Osteocyte (in vitro differentiated cells): ENCODE data around the gene CFAP46. TPM values are rescaled to one million over a fixed set of nuclear protein-coding genes. Genes with fewer than 3 reads are reported as not detected.
"Not testable (repeated sequence)": the region's sequence is repeated elsewhere in the genome, so short reads cannot be mapped to it uniquely, and the experiment has no call there.

ENCODE experiments used
- DNase-seq: peaks from one replicate; pipeline ENCODE4 v3.0.0; 2021; ENCODE audit warnings: mixed read lengths; ENCODE audit not compliant: unreplicated experiment; ENCODE audit errors: extremely low spot score
- H3K27ac Mint-ChIP-seq: one replicate; pipeline ENCODE4 v1.8.0; 2021; ENCODE audit warnings: mild to moderate bottlenecking, mixed read lengths; ENCODE audit not compliant: unreplicated experiment
- H3K27me3 Mint-ChIP-seq: one replicate; pipeline ENCODE4 v1.8.0; 2021; ENCODE audit warnings: mixed read lengths; ENCODE audit not compliant: unreplicated experiment
- H3K36me3 Mint-ChIP-seq: one replicate; pipeline ENCODE4 v1.8.0; 2021; ENCODE audit warnings: mixed read lengths; ENCODE audit not compliant: unreplicated experiment
- H3K4me1 Mint-ChIP-seq: one replicate; pipeline ENCODE4 v1.8.0; 2021; ENCODE audit warnings: mixed read lengths; ENCODE audit not compliant: unreplicated experiment
- H3K4me3 Mint-ChIP-seq: one replicate; pipeline ENCODE4 v1.8.0; 2021; ENCODE audit warnings: mild to moderate bottlenecking, moderate library complexity, mixed read lengths; ENCODE audit not compliant: unreplicated experiment
- H3K9me3 Mint-ChIP-seq: one replicate; pipeline ENCODE4 v1.8.0; 2021; ENCODE audit warnings: mixed read lengths; ENCODE audit not compliant: unreplicated experiment
- total RNA-seq: library from RNA; stranded (reverse); gene quantifications from 2 replicates; pipeline ENCODE4 v1.2.1, GENCODE V29; 2021
- TF ChIP-seq, protein P1 (sequence below): fragments of 200-600 bp; sonication (generic); IDR thresholded peaks from 2 replicates; pipeline ENCODE4 v1.5.0; 2021; ENCODE audit warnings: antibody characterized with exemption, mild to moderate bottlenecking, moderate library complexity

CFAP46 gene
- total RNA-seq, 1 donor from 2014 or later, result 0.56 TPM

DNA sequence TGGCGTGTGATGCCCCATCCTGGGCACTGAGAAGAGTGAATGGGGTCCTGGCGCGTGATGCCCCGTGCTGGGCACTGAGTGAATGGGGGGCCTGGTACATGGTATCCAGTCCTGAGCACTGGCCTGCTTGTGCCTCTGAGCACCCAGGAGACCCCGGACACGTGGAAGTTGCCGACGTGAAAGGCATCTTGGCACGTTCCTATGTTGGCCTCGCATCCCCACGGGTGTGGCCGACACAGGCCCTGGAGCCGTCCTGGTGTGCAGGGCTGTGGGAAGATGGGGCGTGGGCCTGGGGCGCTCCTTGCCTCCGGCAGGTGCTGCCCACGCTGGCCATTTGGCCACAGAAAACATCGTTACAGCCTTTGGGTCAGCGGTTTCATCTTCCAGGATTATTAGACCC is 35.5 kb downstream of the CFAP46 start:
- H3K27me3 Mint-ChIP-seq, result peaks cover 12% of the 10 kb centered on the region
- no peak for DNase-seq
- no peaks in the 10 kb centered on the region for H3K36me3 Mint-ChIP-seq
- TF ChIP-seq, protein P1, sequence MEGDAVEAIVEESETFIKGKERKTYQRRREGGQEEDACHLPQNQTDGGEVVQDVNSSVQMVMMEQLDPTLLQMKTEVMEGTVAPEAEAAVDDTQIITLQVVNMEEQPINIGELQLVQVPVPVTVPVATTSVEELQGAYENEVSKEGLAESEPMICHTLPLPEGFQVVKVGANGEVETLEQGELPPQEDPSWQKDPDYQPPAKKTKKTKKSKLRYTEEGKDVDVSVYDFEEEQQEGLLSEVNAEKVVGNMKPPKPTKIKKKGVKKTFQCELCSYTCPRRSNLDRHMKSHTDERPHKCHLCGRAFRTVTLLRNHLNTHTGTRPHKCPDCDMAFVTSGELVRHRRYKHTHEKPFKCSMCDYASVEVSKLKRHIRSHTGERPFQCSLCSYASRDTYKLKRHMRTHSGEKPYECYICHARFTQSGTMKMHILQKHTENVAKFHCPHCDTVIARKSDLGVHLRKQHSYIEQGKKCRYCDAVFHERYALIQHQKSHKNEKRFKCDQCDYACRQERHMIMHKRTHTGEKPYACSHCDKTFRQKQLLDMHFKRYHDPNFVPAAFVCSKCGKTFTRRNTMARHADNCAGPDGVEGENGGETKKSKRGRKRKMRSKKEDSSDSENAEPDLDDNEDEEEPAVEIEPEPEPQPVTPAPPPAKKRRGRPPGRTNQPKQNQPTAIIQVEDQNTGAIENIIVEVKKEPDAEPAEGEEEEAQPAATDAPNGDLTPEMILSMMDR, result no peak
- H3K9me3 Mint-ChIP-seq, result peaks cover 10% of the 10 kb centered on the region
- H3K4me1 Mint-ChIP-seq, result no peaks in the 10 kb centered on the region
- H3K27ac Mint-ChIP-seq, result no peak overlapping the region
- no peak overlapping the region for H3K4me3 Mint-ChIP-seq

DNA sequence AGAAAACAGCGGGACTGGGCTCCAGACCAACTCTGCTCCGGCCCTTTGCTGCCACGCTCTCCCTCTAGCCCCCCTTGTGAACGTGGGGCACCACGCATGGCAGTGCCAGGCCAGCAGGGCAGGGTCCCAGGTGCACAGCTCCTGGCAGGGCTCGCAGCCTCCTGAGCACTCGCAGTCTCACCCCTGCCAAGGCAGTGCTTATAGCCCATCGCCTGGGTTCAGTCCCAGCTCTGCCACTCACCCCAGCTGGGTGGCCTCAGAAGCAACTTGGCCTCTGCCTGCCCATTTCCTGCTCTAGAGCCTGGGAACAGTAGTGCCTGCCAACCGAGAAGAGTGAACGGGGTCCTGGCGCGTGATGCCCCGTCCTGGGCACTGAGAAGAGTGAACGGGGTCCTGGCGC is 36.3 kb downstream of the CFAP46 start:
- H3K9me3 Mint-ChIP-seq, result peaks cover 15% of the 10 kb centered on the region
- TF ChIP-seq, protein P1, result no peak
- H3K36me3 Mint-ChIP-seq, result no peaks in the 10 kb centered on the region
- no peak overlapping the region for H3K4me3 Mint-ChIP-seq
- no peaks in the 10 kb centered on the region for H3K4me1 Mint-ChIP-seq
- DNase-seq, result no peak
- no peak overlapping the region for H3K27ac Mint-ChIP-seq
- H3K27me3 Mint-ChIP-seq, result peaks cover 17% of the 10 kb centered on the region

DNA sequence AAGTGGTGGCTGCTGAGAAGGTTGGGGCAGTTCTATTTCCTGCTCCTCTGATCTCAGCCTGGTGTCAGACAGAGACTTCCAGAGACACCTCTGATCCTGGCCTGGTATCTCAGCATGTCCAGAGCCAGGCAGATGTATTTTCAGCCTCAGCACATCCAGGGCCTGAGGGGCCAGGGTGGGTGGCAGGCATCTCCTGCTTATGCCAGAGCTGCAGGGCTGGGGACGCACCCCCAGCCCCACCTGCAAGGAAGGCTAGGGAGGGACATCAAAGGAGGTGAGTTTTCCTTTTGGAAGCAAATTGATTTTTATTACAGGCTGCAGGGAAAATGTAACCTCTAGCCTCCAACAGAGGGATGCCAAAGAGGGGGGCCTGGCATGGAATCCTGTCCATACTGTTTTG is 36.7 kb downstream of the CFAP46 start:
- TF ChIP-seq, protein P1, result no peak
- Mint-ChIP-seq H3K27me3 (peaks cover 22% of the 10 kb centered on the region), H3K4me1 (no peaks in the 10 kb centered on the region), H3K27ac (no peak overlapping the region), H3K36me3 (no peaks in the 10 kb centered on the region), H3K4me3 (no peak overlapping the region), H3K9me3 (peaks cover 16% of the 10 kb centered on the region)
- DNase-seq, result no peak

DNA sequence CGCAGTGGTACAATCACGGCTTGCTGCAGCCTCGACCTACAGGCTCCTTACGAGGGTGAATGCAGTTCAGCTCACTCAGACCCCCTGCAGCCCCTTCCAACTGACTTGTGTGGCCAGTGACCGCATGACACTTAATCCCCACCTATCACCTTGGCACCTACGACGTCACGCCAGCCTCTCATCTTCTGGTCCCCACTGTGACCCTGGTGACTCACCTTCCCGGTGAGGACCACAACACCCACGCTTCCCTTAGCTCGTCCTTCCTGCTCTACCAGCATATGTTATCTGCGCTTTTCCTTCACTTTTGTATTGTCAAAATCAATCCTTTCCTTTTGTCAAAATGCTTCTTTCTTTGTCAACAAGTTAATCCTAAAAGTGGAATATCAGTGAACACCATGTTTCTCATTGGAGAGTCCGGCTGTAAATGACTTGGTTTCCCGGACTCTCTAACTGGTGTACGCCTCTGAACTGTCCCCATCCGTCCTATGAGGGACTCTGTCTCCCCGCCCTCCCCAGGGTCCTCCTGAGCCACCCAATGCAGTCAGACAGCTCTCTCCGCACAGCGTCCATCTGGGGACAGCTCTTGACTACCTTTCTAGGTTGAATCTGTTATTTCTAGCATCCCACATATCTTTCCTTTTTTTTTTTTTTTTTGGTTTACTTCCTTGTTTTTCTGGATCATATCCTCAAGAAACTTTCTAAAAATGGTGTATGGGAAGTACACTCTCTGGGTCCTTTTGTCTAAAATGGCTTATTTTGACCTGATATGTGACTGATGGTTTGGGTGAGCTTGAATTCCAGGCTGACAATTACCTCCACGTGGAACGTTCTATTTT is 37.3 kb downstream of the CFAP46 start:
- DNase-seq, result no peak
- Mint-ChIP-seq H3K9me3 (peaks cover 16% of the 10 kb centered on the region), H3K4me1 (no peaks in the 10 kb centered on the region), H3K36me3 (no peaks in the 10 kb centered on the region), H3K27me3 (peaks cover 23% of the 10 kb centered on the region), H3K4me3 (no peak overlapping the region), H3K27ac (no peak overlapping the region)
- TF ChIP-seq, protein P1, result no peak

DNA sequence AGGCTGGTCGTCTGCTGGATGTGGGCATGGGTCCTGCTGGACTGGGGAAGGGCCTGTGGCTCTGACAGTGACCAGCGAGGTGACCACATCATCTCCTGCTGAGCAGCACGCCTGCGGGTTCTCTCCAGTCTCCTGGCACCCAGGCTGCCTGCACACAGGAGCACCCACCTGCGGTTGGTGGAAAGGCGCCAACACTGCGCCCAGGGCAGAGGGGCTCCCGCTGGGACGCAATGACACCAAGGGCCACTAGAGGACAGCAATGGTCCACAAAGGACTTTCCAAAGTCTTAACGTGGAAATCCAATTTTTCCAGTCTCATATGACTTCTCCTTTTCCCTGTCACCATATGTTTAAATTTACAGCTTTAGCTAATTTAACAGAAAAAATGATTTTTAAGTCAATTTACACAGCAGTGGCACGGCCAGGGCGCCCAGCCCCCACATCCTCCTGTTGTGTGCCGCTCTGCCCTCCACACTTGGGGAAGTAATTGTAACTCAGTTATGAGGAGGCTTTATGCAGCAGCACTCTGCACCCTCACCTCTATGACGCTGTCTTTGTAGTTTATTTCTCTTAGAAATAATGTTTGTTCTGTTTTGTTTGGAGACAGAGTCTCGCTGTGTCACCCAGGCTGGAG is 38.1 kb downstream of the CFAP46 start:
- Mint-ChIP-seq H3K4me3 (no peak overlapping the region), H3K9me3 (peaks cover 16% of the 10 kb centered on the region), H3K36me3 (no peaks in the 10 kb centered on the region), H3K27ac (no peak overlapping the region), H3K27me3 (peaks cover 23% of the 10 kb centered on the region), H3K4me1 (no peaks in the 10 kb centered on the region)
- TF ChIP-seq, protein P1, result peak; percentile 59
- DNase-seq, result no peak

DNA sequence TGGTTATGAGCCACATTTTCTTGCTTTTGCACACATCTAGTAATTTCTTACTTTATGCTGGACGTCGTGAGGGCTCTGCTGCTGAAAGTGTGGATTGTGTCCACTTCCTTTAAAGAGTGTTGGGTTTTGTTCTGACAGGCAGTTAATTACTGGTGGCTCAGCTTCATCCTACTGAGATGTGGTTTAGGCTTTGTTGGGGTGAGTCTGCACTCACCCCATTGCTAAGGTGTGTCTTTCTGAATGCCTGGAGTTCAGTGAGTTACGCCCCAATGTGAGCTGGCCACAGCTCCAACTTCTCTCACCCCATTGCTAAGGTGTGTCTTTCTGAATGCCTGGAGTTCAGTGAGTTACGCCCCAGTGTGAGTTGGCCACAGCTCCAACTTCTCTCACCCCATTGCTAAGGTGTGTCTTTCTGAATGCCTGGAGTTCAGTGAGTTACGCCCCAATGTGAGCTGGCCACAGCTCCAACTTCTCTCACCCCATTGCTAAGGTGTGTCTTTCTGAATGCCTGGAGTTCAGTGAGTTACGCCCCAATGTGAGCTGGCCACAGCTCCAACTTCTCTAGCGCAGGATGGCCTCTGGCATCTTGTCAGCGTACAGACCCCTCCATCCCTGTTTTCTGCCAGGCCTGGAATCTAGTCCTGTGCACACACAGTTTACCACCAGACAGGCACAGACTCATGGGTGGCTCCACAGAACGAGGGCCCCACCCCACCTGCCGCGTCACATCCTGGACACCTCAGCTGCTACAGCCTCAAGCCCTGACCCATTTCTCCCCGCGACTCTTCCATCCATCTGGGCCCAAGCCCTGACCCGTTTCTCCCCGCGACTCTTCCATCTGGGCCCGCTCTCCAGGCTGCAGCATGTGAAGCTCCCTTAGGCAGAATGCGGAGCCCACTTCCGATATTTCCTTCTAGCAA is 39.5 kb downstream of the CFAP46 start:
- H3K4me1 Mint-ChIP-seq, DNase-seq, H3K27ac Mint-ChIP-seq, H3K36me3 Mint-ChIP-seq, H3K4me3 Mint-ChIP-seq: not testable (repeated sequence)
- Mint-ChIP-seq H3K9me3 (peaks cover 16% of the 10 kb centered on the region), H3K27me3 (peaks cover 23% of the 10 kb centered on the region)
